CD14-positive monocyte (primary cell): ENCODE measurements around the gene RASAL2. TPM values are rescaled to one million over a fixed set of nuclear protein-coding genes. Genes with fewer than 3 reads are reported as not detected.

Experiments used
- DNase-seq, 3 donors: peaks; one replicate each; pipeline ENCODE4 v3.0.0-alpha.2; 2011 to 2022
- H2AFZ ChIP-seq: 2 replicates; pipeline ENCODE4 v1.6.0; 2012; ENCODE audit warnings: mild to moderate bottlenecking, low read depth, low read length, inconsistent platforms; ENCODE audit not compliant: insufficient read depth, poor library complexity, severe bottlenecking
- H3K27ac ChIP-seq, 2 donors: 1 replicate in 1 of 2; 2 replicates in 1 of 2; pipeline ENCODE4 v1.5.1; 2012 to 2013; ENCODE audit warnings: low read length in 2 of 2, control low read depth in 1 of 2, inconsistent platforms in 1 of 2, low read depth in 1 of 2, mild to moderate bottlenecking in 1 of 2
- H3K27me3 ChIP-seq, 2 donors: one replicate each; pipeline versions ENCODE4 v1.6.0 to v1.6.1; 2011 to 2013; ENCODE audit warnings: low read length in 2 of 2; ENCODE audit not compliant: control insufficient read depth in 2 of 2, insufficient read depth in 2 of 2
- H3K36me3 ChIP-seq, 2 donors: replicated peaks in 1 of 2; 1 replicate in 1 of 2; 2 replicates in 1 of 2; pipeline versions ENCODE4 v1.5.1 to v1.6.1; 2012 to 2013; ENCODE audit warnings: low read length in 2 of 2, control low read depth in 1 of 2, inconsistent platforms in 1 of 2, mild to moderate bottlenecking in 1 of 2; ENCODE audit not compliant: insufficient read depth in 2 of 2, control insufficient read depth in 1 of 2
- H3K4me1 ChIP-seq, 2 donors: 1 replicate in 1 of 2; 2 replicates in 1 of 2; pipeline versions ENCODE4 v1.5.1 to v1.6.1; 2012 to 2013; ENCODE audit warnings: low read length in 2 of 2, control low read depth in 1 of 2, inconsistent platforms in 1 of 2, mild to moderate bottlenecking in 1 of 2, moderate library complexity in 1 of 2; ENCODE audit not compliant: insufficient read depth in 2 of 2, control insufficient read depth in 1 of 2
- H3K4me2 ChIP-seq: replicated peaks from 2 replicates; pipeline ENCODE3; 2012; ENCODE audit warnings: low read length, moderate library complexity, mild to moderate bottlenecking; ENCODE audit not compliant: poor library complexity, severe bottlenecking; ENCODE audit errors: extremely low read depth
- H3K4me3 ChIP-seq, 3 experiments: fragments of 200-600 bp in 1 of 3; sonication (generic) in 1 of 3; replicated peaks in 1 of 3; 1 replicate in 2 of 3; 2 replicates in 1 of 3; pipeline ENCODE4 v1.5.1; 2011 to 2013; ENCODE audit warnings: low read length in 3 of 3, mild to moderate bottlenecking in 3 of 3, control low read depth in 2 of 3, low read depth in 2 of 3, inconsistent platforms in 1 of 3, moderate library complexity in 1 of 3
- H3K79me2 ChIP-seq: 2 replicates; pipeline ENCODE4 v1.6.0; 2012; ENCODE audit warnings: mild to moderate bottlenecking, control low read depth, inconsistent platforms, low read length, moderate library complexity; ENCODE audit not compliant: insufficient read depth
- H3K9ac ChIP-seq: 2 replicates; pipeline ENCODE4 v1.6.0; 2017; ENCODE audit warnings: low read length, mild to moderate bottlenecking; ENCODE audit not compliant: insufficient read depth, poor library complexity, severe bottlenecking
- H3K9me3 ChIP-seq, 2 donors: replicated peaks in 1 of 2; 1 replicate in 1 of 2; 2 replicates in 1 of 2; pipeline versions ENCODE4 v1.5.1 to v1.6.1; 2012 to 2013; ENCODE audit warnings: low read length in 2 of 2, control low read depth in 1 of 2; ENCODE audit not compliant: control insufficient read depth in 1 of 2, insufficient read depth in 1 of 2
- H4K20me1 ChIP-seq: 2 replicates; pipeline ENCODE4 v1.6.0; 2012; ENCODE audit warnings: mild to moderate bottlenecking, low read length, control low read depth, moderate library complexity; ENCODE audit not compliant: insufficient read depth
- H3K27ac Mint-ChIP-seq, 7 donors: one replicate each; pipeline ENCODE4 v1.8.0; 2020; ENCODE audit warnings: mild to moderate bottlenecking in 7 of 7, mixed read lengths in 7 of 7, moderate library complexity in 6 of 7, inconsistent platforms in 2 of 7
- H3K27me3 Mint-ChIP-seq, 3 donors: one replicate each; pipeline ENCODE4 v1.8.0; 2021 to 2022; ENCODE audit warnings: low read depth in 3 of 3, mild to moderate bottlenecking in 3 of 3, mixed read lengths in 3 of 3, moderate library complexity in 3 of 3, inconsistent platforms in 1 of 3
- H3K36me3 Mint-ChIP-seq, 2 donors: one replicate each; pipeline ENCODE4 v1.8.0; 2020; ENCODE audit warnings: mixed read lengths in 2 of 2, inconsistent platforms in 1 of 2, mild to moderate bottlenecking in 1 of 2
- H3K4me1 Mint-ChIP-seq: one replicate; pipeline ENCODE4 v1.8.0; 2020; ENCODE audit warnings: mild to moderate bottlenecking, mixed read lengths
- H3K4me3 Mint-ChIP-seq, 2 donors: one replicate each; pipeline ENCODE4 v1.8.0; 2020; ENCODE audit warnings: mild to moderate bottlenecking in 2 of 2, mixed read lengths in 2 of 2, moderate library complexity in 1 of 2
- H3K9me3 Mint-ChIP-seq, 7 donors: one replicate each; pipeline ENCODE4 v1.8.0; 2020 to 2022; ENCODE audit warnings: mixed read lengths in 7 of 7, mild to moderate bottlenecking in 6 of 7, moderate library complexity in 6 of 7, inconsistent platforms in 2 of 7
- WGBS: methylation state at CpG from one replicate; pipeline ENCODE4 v1.1.5; 2013; ENCODE audit warnings: missing lambda C conversion rate; ENCODE audit not compliant: insufficient coverage; 5-methylcytosine and 5-hydroxymethylcytosine counted together
- intact Hi-C, 2 donors: fragments of 100-400 bp; cut with micrococcal nuclease; formaldehyde crosslinking; loops; one replicate each; pipeline versions ENCODE4 v1.15.0 to v1.15.1; 2023
- polyA plus RNA-seq, 3 donors: library from polyadenylated mRNA; depleted of rRNA in 1 of 3; unstranded in 2 of 3; stranded (reverse) in 1 of 3; fragments of 300-500 nt in 2 of 3; fragments of >200 nt in 1 of 3; fragmentation: Illumina TruSeq in 2 of 3; gene quantifications; 1 replicate in 2 of 3; 2 replicates in 1 of 3; pipeline ENCODE4 v1.2.3, GENCODE V29; 2012 to 2021
- TF ChIP-seq, protein P1 (sequence below): fragments of 200-600 bp; IDR thresholded peaks from one replicate; pipeline ENCODE4 v1.8.0; 2022; ENCODE audit warnings: antibody characterized with exemption, mild to moderate bottlenecking

Gene RASAL2
- polyA plus RNA-seq, 3 donors: 0.15 to 1.00 (median 0.63) TPM

GRCh38 chr1:178323067-178323466 lies 229.2 kb downstream of the RASAL2 start:
- TF ChIP-seq, protein P1, sequence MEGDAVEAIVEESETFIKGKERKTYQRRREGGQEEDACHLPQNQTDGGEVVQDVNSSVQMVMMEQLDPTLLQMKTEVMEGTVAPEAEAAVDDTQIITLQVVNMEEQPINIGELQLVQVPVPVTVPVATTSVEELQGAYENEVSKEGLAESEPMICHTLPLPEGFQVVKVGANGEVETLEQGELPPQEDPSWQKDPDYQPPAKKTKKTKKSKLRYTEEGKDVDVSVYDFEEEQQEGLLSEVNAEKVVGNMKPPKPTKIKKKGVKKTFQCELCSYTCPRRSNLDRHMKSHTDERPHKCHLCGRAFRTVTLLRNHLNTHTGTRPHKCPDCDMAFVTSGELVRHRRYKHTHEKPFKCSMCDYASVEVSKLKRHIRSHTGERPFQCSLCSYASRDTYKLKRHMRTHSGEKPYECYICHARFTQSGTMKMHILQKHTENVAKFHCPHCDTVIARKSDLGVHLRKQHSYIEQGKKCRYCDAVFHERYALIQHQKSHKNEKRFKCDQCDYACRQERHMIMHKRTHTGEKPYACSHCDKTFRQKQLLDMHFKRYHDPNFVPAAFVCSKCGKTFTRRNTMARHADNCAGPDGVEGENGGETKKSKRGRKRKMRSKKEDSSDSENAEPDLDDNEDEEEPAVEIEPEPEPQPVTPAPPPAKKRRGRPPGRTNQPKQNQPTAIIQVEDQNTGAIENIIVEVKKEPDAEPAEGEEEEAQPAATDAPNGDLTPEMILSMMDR: no peak
- H4K20me1 ChIP-seq: no peaks in the 10 kb centered on the region
- intact Hi-C loops: no loop called here
- H3K36me3 Mint-ChIP-seq: no peaks in the 10 kb centered on the region
- no peaks in the 10 kb centered on the region for H3K4me1 ChIP-seq
- no peak overlapping the region for H3K4me3 ChIP-seq
- H3K4me3 Mint-ChIP-seq: no peak overlapping the region
- no peaks in the 10 kb centered on the region for H3K36me3 ChIP-seq
- H3K9me3 Mint-ChIP-seq: peaks cover 0 to 4% (median 0%) of the 10 kb centered on the region in 7 donors
- no peaks in the 10 kb centered on the region for H3K27me3 ChIP-seq
- DNase-seq: no peak
- no peak overlapping the region for H2AFZ ChIP-seq
- no peak overlapping the region for H3K4me2 ChIP-seq
- no peaks in the 10 kb centered on the region for H3K79me2 ChIP-seq
- WGBS: no CpG with 5 or more reads among the region's 1 CpG
- no peak overlapping the region for H3K27ac ChIP-seq
- H3K4me1 Mint-ChIP-seq: peaks cover 10% of the 10 kb centered on the region
- no peak overlapping the region for H3K27ac Mint-ChIP-seq
- H3K9ac ChIP-seq: no peak overlapping the region
- no peaks in the 10 kb centered on the region for H3K27me3 Mint-ChIP-seq
- H3K9me3 ChIP-seq: no peaks in the 10 kb centered on the region

DNA sequence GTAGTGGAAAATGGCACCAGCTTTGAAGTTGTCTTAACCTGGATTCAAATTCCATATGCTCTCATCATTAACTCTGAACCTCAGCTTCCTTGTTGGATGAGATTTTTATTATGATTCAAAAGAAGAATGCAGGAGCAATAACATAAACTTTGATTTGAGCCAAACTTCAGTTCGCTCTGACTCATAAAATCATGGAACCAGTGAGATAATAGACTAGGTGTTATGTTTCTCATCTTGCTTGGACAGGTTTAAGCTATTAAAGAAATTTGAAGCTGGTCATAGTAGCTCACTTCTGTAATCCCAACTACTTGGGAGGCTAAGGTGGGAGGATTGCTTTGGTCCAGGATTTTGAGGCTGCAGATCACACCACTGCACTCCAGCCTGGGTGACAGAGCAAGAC lies 230.1 kb downstream of the RASAL2 start:
- H3K79me2 ChIP-seq: no peaks in the 10 kb centered on the region
- Mint-ChIP-seq H3K36me3 (no peaks in the 10 kb centered on the region), H3K27ac (no peak overlapping the region), H3K4me3 (no peak overlapping the region), H3K9me3 (peaks cover 0 to 3% (median 0%) of the 10 kb centered on the region in 7 donors), H3K27me3 (no peaks in the 10 kb centered on the region), H3K4me1 (peaks cover 10% of the 10 kb centered on the region)
- H3K4me2 ChIP-seq: no peak overlapping the region
- no peak overlapping the region for H3K9ac ChIP-seq
- no peaks in the 10 kb centered on the region for H4K20me1 ChIP-seq
- H3K27me3 ChIP-seq: no peaks in the 10 kb centered on the region
- WGBS: 100% methylated on average over 1 of the region's 1 CpG
- TF ChIP-seq, protein P1: no peak
- H3K27ac ChIP-seq: no peak overlapping the region
- DNase-seq: no peak
- no peaks in the 10 kb centered on the region for H3K9me3 ChIP-seq
- no peak overlapping the region for H2AFZ ChIP-seq
- H3K4me3 ChIP-seq: no peak overlapping the region
- H3K4me1 ChIP-seq: no peaks in the 10 kb centered on the region
- intact Hi-C loops: no loop called here
- H3K36me3 ChIP-seq: no peaks in the 10 kb centered on the region
